ENCODE results near the gene AMDHD2.

GRCh38 chr16:2487903-2488531 lies 32.2 kb upstream of the AMDHD2 start:
- no peak for TF ChIP-seq RAD21 (IDR thresholded peaks at IDR 0.05; ENCODE audit: low read depth)
- TF ChIP-seq, protein P1, sequence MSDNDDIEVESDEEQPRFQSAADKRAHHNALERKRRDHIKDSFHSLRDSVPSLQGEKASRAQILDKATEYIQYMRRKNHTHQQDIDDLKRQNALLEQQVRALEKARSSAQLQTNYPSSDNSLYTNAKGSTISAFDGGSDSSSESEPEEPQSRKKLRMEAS (IDR thresholded peaks at IDR 0.05) = no peak
